CD4-positive, alpha-beta T cell treated with Interleukin-10 for 1 hour (primary cell): ENCODE data around the gene IFT80.
"Not testable (repeated sequence)": the region's sequence is repeated elsewhere in the genome, so short reads cannot be mapped to it uniquely, and the experiment has no call there.

ENCODE experiments used
- DNase-seq: peaks from one replicate; pipeline ENCODE4 v3.0.0-alpha.2; 2020

The IFT80 gene

DNA sequence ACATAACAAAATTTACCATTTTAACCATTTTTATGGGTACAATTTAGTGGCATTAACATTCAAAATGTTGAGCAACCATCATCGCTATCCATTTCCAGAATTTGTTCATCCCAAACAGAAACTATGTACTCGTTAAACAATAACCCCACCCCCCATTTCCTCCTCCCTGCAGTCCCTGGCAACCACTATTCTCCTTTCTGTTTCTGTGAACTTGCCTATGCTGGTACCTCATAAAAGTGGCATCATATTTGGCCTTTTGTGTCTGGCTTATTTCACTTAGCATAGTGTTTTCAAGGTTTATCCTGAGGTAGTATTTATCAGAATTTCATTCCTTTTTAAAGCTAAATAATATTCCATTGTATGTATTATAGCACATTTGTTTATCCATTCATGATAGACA is 141.4 kb downstream of the IFT80 start:
- no peak for DNase-seq

DNA sequence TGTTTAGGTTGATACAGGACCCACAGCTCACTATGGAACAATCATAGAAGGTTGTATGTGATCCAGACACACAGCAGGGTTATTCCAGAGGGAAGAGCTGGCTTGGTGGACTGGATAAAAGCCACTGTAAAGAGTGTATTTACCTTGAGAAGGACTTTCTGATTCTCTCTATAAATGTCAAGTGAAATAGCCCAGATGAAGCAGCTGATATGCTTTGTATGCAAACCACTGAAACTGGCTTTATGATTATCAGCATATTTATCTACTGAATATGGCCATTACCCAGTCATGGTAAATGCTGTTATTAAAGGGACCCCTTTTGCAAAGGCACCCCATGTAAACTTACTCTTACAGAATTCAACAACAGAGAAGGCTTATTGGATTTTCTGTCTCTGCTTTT is 145.7 kb downstream of the IFT80 start:
- no peak for DNase-seq

DNA sequence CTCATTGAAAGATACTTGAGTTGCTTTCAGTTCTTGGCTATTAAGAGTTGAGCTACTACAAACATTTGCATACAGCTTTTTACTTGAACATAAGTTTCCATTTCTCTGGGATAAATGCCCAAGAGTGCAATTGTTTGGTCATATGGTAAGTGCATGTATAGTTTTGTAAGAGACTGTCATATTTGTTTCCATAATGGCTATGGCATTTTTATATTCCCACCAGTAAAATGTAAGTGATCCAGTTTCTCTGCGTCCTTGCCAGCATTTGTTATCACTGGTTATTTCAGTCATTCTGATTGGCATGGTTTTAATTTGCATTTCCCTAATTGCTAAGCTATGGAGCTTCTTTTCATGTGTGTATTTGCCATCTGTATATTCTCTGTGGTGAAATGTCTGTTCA is 151.3 kb downstream of the IFT80 start:
- DNase-seq = no peak

DNA sequence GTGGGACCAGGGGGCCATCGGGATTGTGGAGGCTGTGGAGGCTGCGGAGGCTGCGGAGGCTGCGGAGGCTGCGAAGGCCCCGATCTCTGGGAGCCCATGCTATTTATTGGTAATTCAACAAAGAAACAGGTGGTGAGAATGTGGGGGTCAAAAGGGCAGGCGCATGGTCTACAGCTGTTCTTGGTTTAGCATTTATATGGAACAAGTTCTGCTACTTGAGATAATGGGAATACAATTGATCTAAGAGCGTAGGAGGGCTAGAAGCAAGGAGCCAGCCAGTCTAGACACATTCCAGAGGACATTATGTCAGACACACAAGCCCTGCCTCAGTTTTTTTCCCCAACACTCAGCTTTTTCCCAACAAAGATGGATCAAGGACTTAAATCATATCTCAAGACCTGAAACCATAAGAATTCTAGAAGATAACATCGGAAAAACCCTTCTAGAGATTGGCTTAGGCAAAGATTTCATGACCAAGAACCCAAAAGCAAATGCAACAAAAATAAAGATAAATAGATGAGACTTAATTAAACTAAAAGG is 153.7 kb downstream of the IFT80 start:
- no peak for DNase-seq

DNA sequence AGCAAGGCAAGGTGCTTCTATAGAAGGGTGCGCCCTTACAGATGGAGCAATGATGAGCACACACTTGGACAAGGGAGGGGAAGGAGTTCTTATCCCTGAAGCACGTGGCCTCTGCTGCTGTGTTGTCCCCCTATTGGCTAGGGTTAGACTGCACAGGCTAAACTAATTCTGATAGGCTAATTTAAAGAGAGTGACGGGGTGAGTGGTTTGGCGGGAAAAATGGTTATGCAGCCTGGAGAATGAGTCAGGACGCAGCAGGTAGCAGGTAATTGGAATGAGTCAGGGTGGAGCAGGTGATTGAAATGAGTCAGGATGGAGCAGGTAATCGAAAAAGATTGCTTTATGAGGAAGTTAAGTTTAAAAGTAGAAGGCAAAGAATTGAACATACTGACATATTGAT is 158.3 kb downstream of the IFT80 start:
- not testable (repeated sequence) for DNase-seq

DNA sequence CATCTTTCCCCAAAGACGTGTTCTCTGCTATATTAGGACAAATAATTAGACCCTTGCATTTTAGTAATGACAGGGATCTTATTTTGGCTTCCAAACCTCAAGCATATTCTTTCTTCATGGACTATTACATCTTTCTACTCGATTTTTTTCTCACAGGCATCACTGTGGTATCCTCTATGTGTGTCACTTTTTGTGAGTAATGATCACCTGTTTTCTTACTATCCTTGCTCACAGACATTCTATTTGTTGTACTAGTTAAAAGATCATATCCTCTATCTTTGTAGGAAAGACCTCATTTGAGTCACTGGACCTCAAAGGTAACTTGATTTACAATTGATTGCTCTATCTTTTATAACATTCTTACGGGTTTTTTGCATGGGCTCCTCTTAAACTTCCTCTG is 167.0 kb downstream of the IFT80 start:
- no peak for DNase-seq

DNA sequence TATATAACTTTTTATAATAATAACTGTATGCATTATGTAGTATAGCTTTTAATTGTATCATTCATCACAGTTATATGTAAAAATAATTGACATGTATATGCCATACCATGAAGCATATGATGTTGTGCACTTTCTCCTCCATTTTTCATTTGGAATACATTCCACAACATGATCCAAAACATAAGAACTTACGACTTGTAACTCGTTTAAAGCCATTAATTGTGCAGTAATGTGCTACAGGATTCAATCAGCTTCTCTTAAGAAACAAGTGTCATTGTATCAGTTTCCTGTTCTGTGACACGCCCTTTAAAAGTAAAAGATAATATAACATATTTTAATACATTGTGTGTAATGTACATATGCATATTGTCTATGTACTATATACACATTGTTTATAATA is 171.6 kb downstream of the IFT80 start:
- DNase-seq = no peak

DNA sequence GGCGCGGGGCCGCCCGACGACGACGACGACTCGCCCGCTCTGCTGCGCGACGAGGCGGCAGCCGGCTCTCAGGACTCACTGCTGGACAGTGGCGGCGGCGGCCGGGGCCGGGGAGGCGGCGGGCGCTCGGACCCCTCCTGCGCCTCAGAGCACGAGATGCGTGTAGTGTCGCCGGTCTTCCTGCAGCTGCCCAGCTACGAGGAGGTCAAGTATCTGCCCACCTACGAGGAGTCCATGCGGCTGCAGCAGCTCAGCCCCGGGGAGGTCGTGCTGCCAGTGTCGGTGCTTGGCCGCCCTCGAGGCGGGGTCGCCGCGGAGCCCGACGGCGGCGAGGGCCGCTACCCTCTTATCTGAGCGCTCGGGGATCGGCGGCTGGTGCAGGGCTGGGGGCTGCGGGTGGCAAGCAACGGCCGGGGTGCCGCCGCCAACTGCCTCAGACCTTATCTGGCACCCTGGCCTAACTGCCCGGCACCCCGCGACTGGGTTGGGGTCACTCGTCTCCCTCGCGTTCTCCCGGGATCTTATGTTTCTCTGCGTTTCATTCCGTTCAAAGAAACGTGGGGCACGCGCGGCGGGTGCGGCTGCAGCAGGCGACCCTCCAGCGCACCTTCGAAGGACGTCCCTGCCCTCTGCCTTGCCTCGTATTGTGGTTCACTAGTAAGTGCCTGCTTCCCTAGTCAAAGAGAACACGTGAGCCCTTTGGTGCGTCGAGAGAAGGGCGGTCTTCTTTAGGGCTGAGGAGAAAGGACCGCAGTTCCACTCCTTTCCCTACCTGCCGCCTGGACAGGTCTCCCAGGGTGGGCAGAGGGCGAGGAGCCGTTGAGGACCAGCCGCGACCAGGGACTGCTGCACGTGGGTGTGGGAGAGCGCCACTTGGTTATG is 172.8 kb downstream of the IFT80 start:
- no peak for DNase-seq

DNA sequence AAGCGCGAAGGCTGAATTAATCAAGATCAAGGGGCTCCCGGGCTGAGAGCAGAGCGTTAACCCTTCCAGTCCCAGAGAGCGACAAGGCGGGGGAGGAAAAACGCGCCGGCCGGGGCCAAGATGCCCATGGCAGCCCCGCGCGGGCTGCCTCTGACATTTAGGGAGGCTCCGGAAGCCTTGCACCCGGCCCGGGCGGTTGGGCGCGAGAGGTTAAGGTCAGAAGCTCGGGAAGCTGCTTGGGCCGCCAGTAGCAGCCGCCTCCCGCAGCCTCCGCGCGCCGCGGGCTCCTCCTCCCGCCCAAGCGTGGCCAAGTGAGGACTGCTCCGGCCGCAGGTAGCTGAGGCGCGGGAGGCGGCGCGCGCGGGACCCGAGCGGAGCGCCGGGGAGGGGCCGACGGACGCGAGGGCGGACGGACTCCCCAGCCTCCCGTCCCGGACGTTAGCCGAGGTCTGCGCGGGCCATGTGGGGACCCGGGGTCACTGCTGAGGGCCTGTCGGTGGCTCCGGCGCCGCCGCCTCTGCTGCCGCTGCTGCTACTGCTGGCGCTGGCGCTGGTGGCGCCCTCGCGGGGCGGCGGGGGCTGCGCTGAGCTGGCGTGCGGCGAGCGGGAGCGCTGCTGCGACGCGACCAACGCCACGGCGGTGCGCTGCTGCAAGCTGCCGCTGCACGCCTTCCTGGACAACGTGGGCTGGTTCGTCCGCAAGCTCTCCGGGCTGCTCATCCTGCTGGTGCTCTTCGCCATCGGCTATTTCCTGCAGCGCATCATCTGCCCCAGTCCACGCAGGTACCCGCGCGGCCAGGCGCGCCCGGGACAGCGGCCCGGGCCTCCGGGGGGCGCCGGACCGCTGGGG is 173.6 kb downstream of the IFT80 start, which contains the start of gene C3orf80:
Gene C3orf80, plus strand, starts transcription at position 247 of the 850 bp plus-strand sequence. Its CDS starts 214 bp downstream, at position 461.
- DNase-seq = peak; percentile 30

DNA sequence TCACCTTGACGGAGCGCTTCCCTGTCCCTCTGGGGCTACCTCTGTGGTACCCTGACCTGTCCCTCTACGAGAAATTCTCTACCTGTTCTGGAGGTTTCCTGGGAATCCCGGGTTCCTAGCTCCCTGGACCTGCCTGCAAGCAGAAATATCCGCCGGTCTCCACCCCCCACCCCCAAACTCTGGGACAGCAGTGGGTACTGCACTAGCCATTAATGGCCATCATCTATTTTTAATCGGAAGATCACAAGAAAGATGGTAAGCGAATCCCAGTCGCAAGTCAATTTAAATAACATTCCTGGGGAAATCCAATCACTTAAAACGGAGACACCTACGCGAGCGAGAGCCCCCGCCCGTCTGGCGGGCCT is 174.2 kb downstream of the IFT80 start:
- no peak for DNase-seq

DNA sequence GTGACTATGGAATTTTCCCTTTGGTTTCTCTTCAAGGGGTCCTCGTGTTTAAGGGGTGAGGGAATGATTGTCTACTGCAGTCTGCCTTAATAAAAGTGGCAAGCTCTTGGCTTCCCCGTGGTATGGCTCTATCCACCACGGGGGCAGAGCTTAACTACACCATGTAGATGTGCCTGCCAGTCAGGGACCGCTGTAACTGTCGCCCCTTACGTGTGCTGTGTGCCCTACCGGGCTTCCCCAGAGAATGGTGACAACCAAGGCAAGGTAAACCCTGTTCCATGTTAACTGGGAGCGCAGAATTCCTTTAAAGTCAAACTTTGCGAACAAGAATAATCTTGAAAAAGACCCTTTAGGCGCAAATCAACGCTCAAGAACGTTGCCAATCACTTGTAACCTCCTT is 174.8 kb downstream of the IFT80 start:
- no peak for DNase-seq

DNA sequence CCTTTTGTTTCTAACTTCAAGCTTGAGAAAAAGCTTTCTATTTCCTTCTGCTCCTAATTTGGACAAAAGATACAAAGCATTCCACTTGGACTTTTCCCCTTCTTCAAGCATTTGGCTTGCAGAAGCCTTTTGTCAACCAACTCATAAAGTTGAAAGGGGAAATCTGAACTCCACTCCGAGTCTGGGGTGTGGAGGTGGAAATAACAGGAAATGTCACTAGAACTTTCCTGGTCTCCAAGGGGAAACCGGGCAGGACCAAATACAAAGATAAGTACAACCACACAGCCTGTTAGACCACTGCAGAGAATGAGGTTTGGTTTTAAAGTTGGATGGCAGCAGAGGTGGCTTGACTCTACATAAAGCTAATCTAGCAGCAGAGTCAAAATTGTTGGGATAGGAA is 178.0 kb downstream of the IFT80 start:
- DNase-seq = no peak

DNA sequence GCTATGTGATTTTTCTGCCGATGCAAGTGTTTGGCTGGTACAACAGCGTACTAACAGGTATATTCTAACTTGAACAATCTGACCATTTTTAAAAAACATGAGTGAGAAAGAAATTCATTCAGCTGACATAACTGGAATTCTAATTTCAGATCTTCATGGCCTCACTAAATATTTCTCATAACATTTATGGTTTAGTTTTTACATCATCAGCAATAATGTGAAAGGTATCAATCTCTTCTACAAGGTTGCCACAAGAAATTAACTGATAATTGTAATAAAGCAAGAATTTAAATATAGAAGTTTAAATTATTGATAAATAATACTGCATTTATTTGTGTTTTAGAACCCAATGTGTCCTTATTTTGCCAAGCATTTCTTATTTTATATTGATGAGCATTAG is 179.0 kb downstream of the IFT80 start:
- DNase-seq = no peak

DNA sequence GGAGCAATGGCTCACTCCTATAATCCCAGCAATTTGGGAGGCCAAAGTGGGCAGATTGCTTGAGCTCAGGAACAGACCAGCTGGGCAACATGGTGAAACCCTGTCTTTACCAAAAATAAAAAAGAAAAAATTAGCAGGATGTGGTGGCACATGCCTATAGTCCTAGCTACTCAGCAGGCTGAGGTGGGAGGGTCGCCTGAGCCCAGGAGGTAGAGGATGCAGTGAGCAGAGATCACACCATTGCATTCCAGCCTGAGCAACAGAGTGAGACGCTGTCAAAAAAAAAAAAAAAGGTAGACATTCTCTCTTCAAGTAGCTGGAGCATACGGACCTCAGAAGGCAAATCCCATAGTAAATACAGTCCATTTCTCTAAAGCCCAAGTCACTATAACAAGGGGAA is 180.9 kb downstream of the IFT80 start:
- DNase-seq = no peak

DNA sequence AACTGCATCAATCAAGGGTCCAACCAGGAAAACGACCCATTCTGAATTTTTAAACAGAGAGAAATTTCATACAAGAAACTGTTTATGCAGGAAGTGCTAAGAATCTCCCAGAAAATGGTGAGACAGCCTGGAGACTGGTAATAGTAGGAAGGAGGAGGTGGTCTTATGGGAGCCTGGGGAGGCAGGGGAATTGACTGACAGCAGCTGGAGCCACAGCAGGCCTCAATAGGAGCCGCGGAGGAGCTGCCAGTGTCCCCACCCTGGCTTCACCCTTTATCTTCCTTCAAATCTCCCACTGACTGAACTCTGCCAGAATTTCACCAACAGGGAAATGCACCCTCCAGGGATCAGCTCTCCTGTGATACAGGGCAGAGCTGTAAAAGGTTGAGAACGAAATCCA is 181.3 kb downstream of the IFT80 start:
- DNase-seq = no peak

DNA sequence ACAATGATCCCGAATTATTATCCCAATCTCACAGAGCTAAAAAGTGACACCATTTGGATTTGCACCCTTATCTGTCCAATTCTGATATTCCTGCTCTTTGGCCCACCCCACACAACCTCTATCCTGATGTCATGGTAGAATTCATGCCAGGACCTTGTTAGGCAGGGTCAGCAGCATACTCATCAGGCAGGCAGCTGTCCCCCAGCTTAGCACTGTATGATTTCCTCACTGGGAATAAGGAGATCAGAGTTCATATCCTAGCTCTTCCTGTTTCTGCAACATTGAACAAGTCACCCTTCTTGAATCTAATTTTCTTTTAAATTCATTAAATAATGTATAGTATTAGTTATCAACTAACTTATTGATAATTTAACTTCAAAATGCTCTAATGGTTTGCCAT is 185.8 kb downstream of the IFT80 start:
- DNase-seq = no peak

DNA sequence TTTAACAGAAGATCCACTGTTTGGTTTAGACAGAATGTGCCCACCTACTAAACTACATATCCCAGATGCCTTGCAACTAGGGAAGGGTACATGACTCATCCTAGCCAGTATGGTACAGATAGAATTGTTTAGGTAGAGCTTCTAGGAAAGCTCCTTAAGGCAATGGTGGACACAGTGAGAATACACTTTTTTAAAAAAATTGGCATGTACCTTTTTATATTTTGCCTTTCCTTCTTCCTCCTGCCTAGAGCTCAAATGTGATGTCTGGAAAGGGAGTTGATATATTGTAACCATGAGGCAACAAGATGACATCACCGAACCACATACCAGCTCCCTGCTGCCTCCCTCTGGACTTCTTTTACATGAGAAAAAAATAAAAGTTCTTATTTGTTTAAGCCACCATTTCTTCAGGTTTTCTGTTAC is 188.2 kb downstream of the IFT80 start:
- DNase-seq = no peak

DNA sequence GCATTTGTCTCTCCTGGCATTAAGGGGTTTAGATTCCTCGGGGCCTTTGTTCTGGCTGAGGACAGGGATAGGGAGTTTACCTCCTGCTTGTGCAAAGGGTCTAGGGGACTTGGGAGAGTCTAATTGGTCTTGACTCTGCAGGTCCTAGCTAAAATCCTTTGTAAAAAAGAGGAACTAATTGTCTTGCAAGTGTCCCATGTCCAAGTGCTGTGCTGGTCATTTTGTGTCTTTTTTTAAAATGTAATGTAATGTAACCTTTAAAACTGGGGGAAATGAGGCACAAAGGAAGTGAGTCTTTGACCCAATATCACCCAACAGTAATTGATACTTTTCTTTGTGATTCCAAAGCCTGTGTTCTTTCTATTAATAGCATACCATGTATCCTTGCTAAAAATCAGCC is 188.7 kb downstream of the IFT80 start:
- DNase-seq = no peak
